Ishikawa (cell line): ENCODE results near the gene PNMA6E.

ENCODE experiments used
- CEBPB ChIP-seq: IDR thresholded peaks from 2 replicates; pipeline ENCODE4 v1.6.1; 2012
- CREB1 ChIP-seq: IDR thresholded peaks from 2 replicates; pipeline ENCODE4 v1.6.1; 2012; ENCODE audit warnings: low read depth
- EGR1 ChIP-seq: IDR thresholded peaks from 2 replicates; pipeline ENCODE4 v1.6.1; 2012
- EP300 ChIP-seq: IDR thresholded peaks from 2 replicates; pipeline ENCODE4 v1.6.1; 2012; ENCODE audit warnings: borderline replicate concordance
- FOXM1 ChIP-seq: IDR thresholded peaks from 2 replicates; pipeline ENCODE4 v1.6.1; 2012; ENCODE audit warnings: low read depth, borderline replicate concordance
- NFIC ChIP-seq: IDR thresholded peaks from 2 replicates; pipeline ENCODE4 v1.6.1; 2012
- RAD21 ChIP-seq: IDR thresholded peaks from 2 replicates; pipeline ENCODE4 v1.6.1; 2012; ENCODE audit warnings: low read depth
- TAF1 ChIP-seq: IDR thresholded peaks from 2 replicates; pipeline ENCODE4 v1.6.1; 2012; ENCODE audit warnings: low read depth, mild to moderate bottlenecking
- TCF12 ChIP-seq: IDR thresholded peaks from 2 replicates; pipeline ENCODE4 v1.6.1; 2012; ENCODE audit warnings: low read depth
- TEAD4 ChIP-seq: IDR thresholded peaks from 2 replicates; pipeline ENCODE4 v1.6.1; 2012
- YY1 ChIP-seq: IDR thresholded peaks from 2 replicates; pipeline ENCODE4 v1.6.1; 2012; ENCODE audit warnings: low read depth
- ZBTB7A ChIP-seq: IDR thresholded peaks from 2 replicates; pipeline ENCODE4 v1.6.1; 2012; ENCODE audit warnings: low read depth
- TF ChIP-seq, protein P1 (sequence below): IDR thresholded peaks from 2 replicates; pipeline ENCODE4 v1.6.1; 2012; ENCODE audit warnings: low read depth, mild to moderate bottlenecking
- TF ChIP-seq, protein P2 (sequence below): IDR thresholded peaks from 2 replicates; pipeline ENCODE4 v1.6.1; 2012
- TF ChIP-seq, protein P3 (sequence below): IDR thresholded peaks from 2 replicates; pipeline ENCODE4 v1.6.1; 2012

The PNMA6E gene

DNA sequence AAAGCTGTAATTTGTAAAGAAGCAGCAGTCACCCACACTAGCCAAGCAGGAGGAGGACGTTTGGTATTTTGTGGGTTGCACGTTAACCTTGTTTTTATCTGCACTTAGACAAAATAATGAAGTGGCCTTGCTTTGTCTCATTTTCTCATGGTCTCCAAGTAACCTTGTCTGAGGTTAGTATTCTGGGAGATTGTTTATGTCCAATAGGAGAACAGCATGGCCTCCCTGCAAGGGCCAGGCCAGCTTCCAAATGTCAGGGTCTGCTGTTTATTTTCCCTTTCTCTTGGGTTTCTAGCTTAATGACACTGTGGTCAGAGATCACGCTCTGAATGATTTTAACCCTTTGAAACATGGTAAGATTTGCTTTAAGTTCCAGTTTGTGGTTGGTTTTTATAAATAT, 29.9 kb downstream of the PNMA6E start:
- no peak for TF ChIP-seq CREB1
- no peak for TF ChIP-seq TAF1
- TF ChIP-seq EGR1: no peak
- TF ChIP-seq EP300: no peak
- TF ChIP-seq YY1: no peak
- TF ChIP-seq, protein P1, sequence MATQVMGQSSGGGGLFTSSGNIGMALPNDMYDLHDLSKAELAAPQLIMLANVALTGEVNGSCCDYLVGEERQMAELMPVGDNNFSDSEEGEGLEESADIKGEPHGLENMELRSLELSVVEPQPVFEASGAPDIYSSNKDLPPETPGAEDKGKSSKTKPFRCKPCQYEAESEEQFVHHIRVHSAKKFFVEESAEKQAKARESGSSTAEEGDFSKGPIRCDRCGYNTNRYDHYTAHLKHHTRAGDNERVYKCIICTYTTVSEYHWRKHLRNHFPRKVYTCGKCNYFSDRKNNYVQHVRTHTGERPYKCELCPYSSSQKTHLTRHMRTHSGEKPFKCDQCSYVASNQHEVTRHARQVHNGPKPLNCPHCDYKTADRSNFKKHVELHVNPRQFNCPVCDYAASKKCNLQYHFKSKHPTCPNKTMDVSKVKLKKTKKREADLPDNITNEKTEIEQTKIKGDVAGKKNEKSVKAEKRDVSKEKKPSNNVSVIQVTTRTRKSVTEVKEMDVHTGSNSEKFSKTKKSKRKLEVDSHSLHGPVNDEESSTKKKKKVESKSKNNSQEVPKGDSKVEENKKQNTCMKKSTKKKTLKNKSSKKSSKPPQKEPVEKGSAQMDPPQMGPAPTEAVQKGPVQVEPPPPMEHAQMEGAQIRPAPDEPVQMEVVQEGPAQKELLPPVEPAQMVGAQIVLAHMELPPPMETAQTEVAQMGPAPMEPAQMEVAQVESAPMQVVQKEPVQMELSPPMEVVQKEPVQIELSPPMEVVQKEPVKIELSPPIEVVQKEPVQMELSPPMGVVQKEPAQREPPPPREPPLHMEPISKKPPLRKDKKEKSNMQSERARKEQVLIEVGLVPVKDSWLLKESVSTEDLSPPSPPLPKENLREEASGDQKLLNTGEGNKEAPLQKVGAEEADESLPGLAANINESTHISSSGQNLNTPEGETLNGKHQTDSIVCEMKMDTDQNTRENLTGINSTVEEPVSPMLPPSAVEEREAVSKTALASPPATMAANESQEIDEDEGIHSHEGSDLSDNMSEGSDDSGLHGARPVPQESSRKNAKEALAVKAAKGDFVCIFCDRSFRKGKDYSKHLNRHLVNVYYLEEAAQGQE: no peak
- TF ChIP-seq, protein P2, sequence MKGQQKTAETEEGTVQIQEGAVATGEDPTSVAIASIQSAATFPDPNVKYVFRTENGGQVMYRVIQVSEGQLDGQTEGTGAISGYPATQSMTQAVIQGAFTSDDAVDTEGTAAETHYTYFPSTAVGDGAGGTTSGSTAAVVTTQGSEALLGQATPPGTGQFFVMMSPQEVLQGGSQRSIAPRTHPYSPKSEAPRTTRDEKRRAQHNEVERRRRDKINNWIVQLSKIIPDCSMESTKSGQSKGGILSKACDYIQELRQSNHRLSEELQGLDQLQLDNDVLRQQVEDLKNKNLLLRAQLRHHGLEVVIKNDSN: no peak
- no peak for TF ChIP-seq TCF12
- TF ChIP-seq ZBTB7A: no peak
- no peak for TF ChIP-seq RAD21
- TF ChIP-seq FOXM1: no peak
- no peak for TF ChIP-seq NFIC
- TF ChIP-seq, protein P3, sequence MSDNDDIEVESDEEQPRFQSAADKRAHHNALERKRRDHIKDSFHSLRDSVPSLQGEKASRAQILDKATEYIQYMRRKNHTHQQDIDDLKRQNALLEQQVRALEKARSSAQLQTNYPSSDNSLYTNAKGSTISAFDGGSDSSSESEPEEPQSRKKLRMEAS: no peak

DNA sequence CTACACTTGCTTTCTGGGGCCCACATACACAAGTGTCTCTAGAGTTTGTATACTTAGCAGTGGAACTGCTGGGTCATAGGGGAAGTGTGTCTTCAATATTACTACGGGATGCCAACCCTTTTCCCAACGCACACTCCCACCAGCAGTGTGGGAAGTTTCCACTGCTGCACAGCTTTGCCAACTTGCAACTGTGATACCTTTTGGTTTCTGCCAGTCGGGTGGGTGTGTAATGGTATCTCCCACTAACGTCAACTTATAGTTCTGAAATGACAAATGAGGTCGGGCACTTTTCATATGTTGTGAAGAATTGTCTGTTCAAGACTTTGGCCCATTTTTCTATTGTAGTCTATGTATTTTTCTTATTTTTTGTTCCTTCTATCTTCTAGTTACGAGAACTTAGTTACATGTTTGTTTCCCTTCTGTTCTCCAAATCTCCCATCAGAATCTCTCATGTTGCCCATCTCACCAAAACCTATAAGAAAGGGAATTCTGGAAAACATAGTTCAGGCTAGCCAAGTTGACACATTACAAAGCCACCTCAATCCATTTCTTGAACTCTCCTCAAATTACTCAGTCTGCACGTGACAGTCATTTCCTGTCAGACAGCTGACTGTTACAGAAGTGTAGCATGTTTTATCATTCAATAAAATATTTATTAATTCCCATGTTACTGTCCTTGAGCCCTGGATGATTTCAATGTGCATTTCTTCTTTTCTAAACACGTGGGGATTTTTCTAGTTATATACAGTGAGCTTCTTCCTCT, 30.7 kb downstream of the PNMA6E start:
- TF ChIP-seq FOXM1: no peak
- TF ChIP-seq EGR1: no peak
- TF ChIP-seq TCF12: no peak

DNA sequence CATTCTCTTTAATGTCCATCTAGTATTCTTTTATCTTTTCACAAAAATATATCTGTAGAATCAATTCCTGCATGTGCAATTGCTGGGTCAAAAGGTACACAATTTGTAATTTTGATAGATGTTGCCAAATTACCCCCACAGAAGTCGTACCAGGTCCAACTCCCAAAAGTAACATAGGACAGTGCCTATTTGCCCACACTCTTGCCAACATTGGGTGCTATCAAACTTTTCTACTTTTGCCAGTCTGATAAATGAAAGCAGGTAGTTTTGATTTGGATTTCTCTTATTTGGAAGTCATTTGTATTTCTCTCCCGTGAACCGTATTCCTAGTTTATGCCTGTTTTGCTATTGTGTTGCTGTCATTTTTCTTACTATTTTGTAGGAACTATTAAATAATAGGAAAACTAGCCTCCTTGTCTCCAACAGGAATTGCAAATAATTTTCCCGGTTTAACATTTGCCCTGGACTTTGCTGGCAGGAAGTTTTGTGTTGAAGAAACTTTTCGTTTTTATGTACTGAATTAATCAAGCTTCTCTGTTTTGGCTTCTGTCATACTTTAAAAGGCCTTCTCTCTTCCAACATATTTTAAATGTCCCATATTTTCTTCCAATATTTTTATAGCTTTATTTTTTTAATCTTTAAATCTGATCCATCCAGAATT, 34.1 kb downstream of the PNMA6E start:
- no peak for TF ChIP-seq CEBPB

DNA sequence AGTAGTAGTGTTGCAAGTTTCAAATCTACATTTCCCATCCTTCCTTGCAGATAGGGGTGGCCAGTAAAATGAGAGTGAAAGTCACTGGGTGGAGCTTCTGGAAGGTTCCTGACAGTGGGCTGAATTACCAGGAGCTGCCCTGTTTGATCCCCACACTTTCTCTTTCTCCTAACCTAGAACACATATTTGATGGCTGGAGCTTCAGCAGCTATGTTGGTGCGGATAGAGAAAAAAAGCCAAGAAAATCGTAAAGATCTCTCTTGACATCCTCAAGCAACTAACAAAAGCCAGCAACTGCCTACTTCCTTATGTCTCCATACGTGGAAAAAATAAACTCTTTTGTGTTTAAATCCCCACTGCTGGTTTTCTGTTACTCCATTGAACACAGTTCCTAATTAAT, 35.0 kb downstream of the PNMA6E start:
- TF ChIP-seq RAD21 (no peak), EGR1 (no peak), YY1 (no peak)
- TF ChIP-seq, protein P1: no peak

DNA sequence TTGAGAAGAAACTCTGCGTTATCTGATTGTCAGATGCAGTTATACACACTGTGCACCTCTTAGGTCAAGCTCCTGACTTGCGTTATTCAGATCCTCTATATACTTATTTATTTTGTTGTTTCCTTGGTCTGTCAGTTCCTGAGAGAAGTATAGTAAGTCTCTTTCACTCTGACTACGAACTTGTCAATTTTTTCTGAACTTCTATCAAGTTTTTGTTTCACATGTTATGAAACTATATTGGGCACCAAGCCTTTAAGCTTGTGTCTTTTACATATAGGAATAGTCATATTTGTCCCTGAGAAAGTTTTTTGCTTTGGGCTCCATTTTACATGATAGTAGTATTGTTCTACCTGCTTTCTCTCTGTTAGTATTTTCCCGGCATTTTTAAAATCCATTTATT, 35.5 kb downstream of the PNMA6E start:
- TF ChIP-seq, protein P2: no peak
- TF ChIP-seq TCF12: no peak
- no peak for TF ChIP-seq ZBTB7A
- no peak for TF ChIP-seq EP300
- TF ChIP-seq RAD21: no peak
- TF ChIP-seq CREB1: no peak
- TF ChIP-seq TAF1: no peak
- TF ChIP-seq TEAD4: no peak
- TF ChIP-seq FOXM1: no peak
- no peak for TF ChIP-seq CEBPB
- TF ChIP-seq EGR1: no peak
- TF ChIP-seq YY1: no peak
- TF ChIP-seq NFIC: no peak
- TF ChIP-seq, protein P3: no peak
- TF ChIP-seq, protein P1: no peak
